OCI-LY1 (cell line): ENCODE data around the gene PVR.
"Not testable (repeated sequence)": the region's sequence is repeated elsewhere in the genome, so short reads cannot be mapped to it uniquely, and the experiment has no call there.

Source experiments
- H2AFZ ChIP-seq: fragments of 200-600 bp; sonication (generic), shearing (Covaris generic); 2 replicates; pipeline ENCODE4 v1.6.0; 2014; ENCODE audit warnings: antibody characterized with exemption, mild to moderate bottlenecking, low read length
- H3F3A ChIP-seq: fragments of 200-600 bp; sonication (generic), shearing (Covaris generic); 2 replicates; pipeline ENCODE4 v1.6.0; 2014; ENCODE audit warnings: mild to moderate bottlenecking, antibody characterized with exemption, low read length, moderate library complexity; ENCODE audit not compliant: insufficient read depth
- H3K27ac ChIP-seq: fragments of 200-600 bp; sonication (generic); 2 replicates; pipeline ENCODE4 v1.5.1; 2014; ENCODE audit warnings: low read length, mixed run types, mild to moderate bottlenecking, low read depth; ENCODE audit not compliant: poor library complexity, severe bottlenecking
- H3K27me3 ChIP-seq: fragments of 200-600 bp; sonication (generic); 2 replicates; pipeline ENCODE4 v1.6.0; 2014; ENCODE audit warnings: antibody characterized with exemption, mild to moderate bottlenecking, low read length, moderate library complexity; ENCODE audit not compliant: insufficient read depth
- H3K36me3 ChIP-seq: fragments of 200-600 bp; sonication (generic); 2 replicates; pipeline ENCODE4 v1.6.1; 2014; ENCODE audit warnings: mild to moderate bottlenecking, antibody characterized with exemption, low read length, moderate library complexity, mixed read lengths; ENCODE audit not compliant: insufficient read depth
- H3K4me1 ChIP-seq: fragments of 200-600 bp; sonication (generic); 2 replicates; pipeline ENCODE4 v1.5.1; 2014; ENCODE audit warnings: mild to moderate bottlenecking, low read length, moderate library complexity; ENCODE audit not compliant: insufficient read depth, severe bottlenecking
- H3K4me2 ChIP-seq: fragments of 200-600 bp; sonication (generic), shearing (Covaris generic); 2 replicates; pipeline ENCODE4 v1.6.1; 2014; ENCODE audit warnings: low read length
- H3K4me3 ChIP-seq: fragments of 200-600 bp; sonication (generic); 2 replicates; pipeline ENCODE4 v1.5.1; 2014; ENCODE audit warnings: low read length, low read depth, mild to moderate bottlenecking, mixed read lengths; ENCODE audit not compliant: poor library complexity, severe bottlenecking
- H3K79me2 ChIP-seq: fragments of 200-600 bp; shearing (Covaris generic); 2 replicates; pipeline ENCODE4 v1.6.1; 2016; ENCODE audit warnings: mixed run types, low read length, mixed read lengths; ENCODE audit not compliant: insufficient read depth
- H3K9ac ChIP-seq: fragments of 200-600 bp; sonication (generic), shearing (Covaris generic); 2 replicates; pipeline ENCODE4 v1.6.1; 2014; ENCODE audit warnings: mild to moderate bottlenecking, low read length, mixed read lengths
- H3K9me2 ChIP-seq: fragments of 200-600 bp; sonication (generic), shearing (Covaris generic); 2 replicates; pipeline ENCODE4 v1.6.1; 2014; ENCODE audit warnings: low read depth, mild to moderate bottlenecking, low read length, mixed read lengths
- H3K9me3 ChIP-seq: fragments of 200-600 bp; shearing (Covaris generic); 2 replicates; pipeline ENCODE4 v1.6.1; 2014; ENCODE audit warnings: low read length, mixed read lengths
- H4K20me1 ChIP-seq: fragments of 200-600 bp; sonication (generic), shearing (Covaris generic); 2 replicates; pipeline ENCODE4 v1.6.0; 2016; ENCODE audit warnings: mild to moderate bottlenecking, low read length; ENCODE audit not compliant: insufficient read depth
- EZH2 ChIP-seq: fragments of 200-600 bp; sonication (generic), shearing (Covaris generic); IDR thresholded peaks from 2 replicates; pipeline ENCODE4 v1.8.0; 2017; ENCODE audit warnings: borderline replicate concordance, mixed run types, mild to moderate bottlenecking, antibody characterized with exemption, low read length, moderate library complexity, mixed read lengths
- TF ChIP-seq, protein P1 (sequence below): fragments of 200-600 bp; sonication (generic), shearing (Covaris generic); IDR thresholded peaks from 2 replicates; pipeline ENCODE4 v1.5.1; 2017; ENCODE audit warnings: mild to moderate bottlenecking, antibody characterized with exemption, low read length, moderate library complexity, mixed read lengths

The PVR gene

DNA sequence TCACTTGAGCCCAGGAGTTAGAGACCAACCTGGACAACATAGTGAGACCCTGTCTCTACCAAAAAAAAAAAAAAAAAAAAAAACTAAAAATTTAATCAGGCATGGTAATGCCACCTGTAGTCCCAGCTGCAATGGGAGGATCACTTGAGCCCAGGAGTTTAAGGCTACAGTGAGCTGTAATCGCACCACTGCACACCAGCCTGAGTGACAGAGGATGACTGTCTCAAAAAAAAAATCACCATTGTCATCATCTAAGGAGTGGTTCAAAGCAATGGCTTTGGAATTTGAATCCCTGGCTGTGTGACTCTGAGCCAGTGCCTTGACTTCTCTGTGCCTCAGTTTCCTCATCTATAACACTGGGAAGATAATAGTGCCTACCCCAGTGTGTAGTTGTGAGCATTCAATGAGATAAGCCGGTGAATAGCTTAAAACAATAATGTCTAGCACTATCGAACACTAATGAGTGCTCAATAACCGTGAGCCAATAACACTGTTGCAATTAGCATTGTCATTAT, 18.8 kb upstream of the PVR start:
- no peak overlapping the region for H2AFZ ChIP-seq
- H3K4me1 ChIP-seq: no peaks in the 10 kb centered on the region
- no peak overlapping the region for H3K4me2 ChIP-seq
- no peaks in the 10 kb centered on the region for H3K9me3 ChIP-seq
- no peaks in the 10 kb centered on the region for H3K79me2 ChIP-seq
- no peaks in the 10 kb centered on the region for H3K27me3 ChIP-seq
- no peak for TF ChIP-seq EZH2
- TF ChIP-seq, protein P1, sequence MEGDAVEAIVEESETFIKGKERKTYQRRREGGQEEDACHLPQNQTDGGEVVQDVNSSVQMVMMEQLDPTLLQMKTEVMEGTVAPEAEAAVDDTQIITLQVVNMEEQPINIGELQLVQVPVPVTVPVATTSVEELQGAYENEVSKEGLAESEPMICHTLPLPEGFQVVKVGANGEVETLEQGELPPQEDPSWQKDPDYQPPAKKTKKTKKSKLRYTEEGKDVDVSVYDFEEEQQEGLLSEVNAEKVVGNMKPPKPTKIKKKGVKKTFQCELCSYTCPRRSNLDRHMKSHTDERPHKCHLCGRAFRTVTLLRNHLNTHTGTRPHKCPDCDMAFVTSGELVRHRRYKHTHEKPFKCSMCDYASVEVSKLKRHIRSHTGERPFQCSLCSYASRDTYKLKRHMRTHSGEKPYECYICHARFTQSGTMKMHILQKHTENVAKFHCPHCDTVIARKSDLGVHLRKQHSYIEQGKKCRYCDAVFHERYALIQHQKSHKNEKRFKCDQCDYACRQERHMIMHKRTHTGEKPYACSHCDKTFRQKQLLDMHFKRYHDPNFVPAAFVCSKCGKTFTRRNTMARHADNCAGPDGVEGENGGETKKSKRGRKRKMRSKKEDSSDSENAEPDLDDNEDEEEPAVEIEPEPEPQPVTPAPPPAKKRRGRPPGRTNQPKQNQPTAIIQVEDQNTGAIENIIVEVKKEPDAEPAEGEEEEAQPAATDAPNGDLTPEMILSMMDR: no peak
- H3K9me2 ChIP-seq: no peaks in the 10 kb centered on the region
- no peaks in the 10 kb centered on the region for H4K20me1 ChIP-seq
- no peak overlapping the region for H3K4me3 ChIP-seq
- no peaks in the 10 kb centered on the region for H3K36me3 ChIP-seq
- H3K27ac ChIP-seq: no peak overlapping the region
- no peak overlapping the region for H3K9ac ChIP-seq
- H3F3A ChIP-seq: no peaks in the 10 kb centered on the region

DNA sequence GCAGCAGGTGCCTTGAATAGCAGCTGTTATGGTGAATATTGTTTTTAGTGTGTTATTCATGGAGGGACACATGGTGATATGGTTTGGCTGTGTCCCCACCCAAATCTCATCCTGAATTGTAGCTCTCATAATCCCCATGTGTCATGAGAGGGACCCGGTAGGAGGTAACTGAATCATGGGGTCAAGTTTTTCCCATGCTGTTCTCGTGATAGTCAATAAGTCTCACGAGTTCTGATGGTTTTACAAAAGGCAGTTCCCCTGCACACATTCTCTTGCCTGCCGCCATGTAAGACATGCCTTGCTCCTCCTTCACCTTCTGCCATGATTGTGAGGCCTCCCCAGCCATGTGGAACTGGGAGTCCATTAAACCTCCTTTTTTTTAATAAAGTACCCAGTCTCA, 18.1 kb upstream of the PVR start:
- H3K4me3 ChIP-seq, H3K4me2 ChIP-seq, H3F3A ChIP-seq, H3K9me3 ChIP-seq, H3K9me2 ChIP-seq, H3K4me1 ChIP-seq, H2AFZ ChIP-seq, H3K27ac ChIP-seq, H3K36me3 ChIP-seq, H3K9ac ChIP-seq, H3K79me2 ChIP-seq, H3K27me3 ChIP-seq, H4K20me1 ChIP-seq: not testable (repeated sequence)

DNA sequence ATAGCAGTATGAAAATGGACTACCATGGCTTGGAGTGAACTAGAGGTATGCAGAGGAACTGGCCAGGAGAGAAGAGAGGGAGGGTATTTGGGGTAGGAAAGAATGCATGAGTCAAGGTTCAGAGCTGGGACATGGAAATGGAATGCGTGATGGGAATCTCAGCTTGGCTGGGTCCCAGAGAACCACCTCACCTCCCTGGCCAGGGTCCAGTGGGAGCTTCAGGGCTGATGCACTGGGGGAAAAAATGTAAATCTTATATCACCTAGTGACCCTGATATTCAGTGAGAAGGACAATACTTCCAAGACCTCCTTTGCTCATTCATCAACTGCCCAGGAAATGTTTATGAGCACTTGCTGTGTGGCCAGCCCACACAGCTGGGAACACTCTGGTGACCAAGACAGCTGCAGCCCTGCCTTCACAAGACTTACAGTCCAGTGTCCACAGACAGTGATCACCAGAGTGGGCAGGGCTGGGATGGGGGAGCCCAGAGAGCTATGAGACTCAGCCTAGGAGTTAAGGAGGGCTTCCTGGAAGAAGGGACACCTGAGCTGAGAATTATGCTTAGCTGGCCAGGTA, 17.6 kb upstream of the PVR start:
- no peaks in the 10 kb centered on the region for H3F3A ChIP-seq
- no peaks in the 10 kb centered on the region for H3K27me3 ChIP-seq
- H3K9ac ChIP-seq: no peak overlapping the region
- H3K4me3 ChIP-seq: no peak overlapping the region
- H3K27ac ChIP-seq: no peak overlapping the region
- no peaks in the 10 kb centered on the region for H3K9me3 ChIP-seq
- no peaks in the 10 kb centered on the region for H3K9me2 ChIP-seq
- H3K4me2 ChIP-seq: no peak overlapping the region
- H2AFZ ChIP-seq: no peak overlapping the region
- TF ChIP-seq EZH2: no peak
- TF ChIP-seq, protein P1: no peak
- H3K36me3 ChIP-seq: no peaks in the 10 kb centered on the region
- H3K4me1 ChIP-seq: no peaks in the 10 kb centered on the region
- H3K79me2 ChIP-seq: no peaks in the 10 kb centered on the region
- H4K20me1 ChIP-seq: no peaks in the 10 kb centered on the region

DNA sequence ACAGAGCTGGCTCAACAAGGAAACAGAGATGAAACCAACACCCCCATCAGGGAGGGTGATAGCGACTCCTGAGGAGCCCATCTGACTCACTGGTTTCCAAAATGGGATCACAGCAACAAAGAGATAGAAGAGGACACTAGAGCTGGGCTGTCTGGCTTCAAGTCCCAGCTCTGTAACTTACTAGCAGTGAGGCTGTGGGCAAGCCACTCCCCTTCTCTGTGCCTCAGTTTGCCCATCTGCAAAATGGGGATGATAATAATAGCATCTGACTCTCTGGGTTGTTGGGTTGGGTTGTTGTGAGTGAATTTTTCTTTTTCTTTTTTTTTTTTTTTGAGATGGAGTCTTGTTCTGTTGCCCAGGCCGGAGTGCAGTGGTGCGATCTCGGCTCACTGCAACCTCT, 16.1 kb upstream of the PVR start:
- H3K36me3 ChIP-seq: no peaks in the 10 kb centered on the region
- no peaks in the 10 kb centered on the region for H4K20me1 ChIP-seq
- no peak overlapping the region for H3K9ac ChIP-seq
- no peaks in the 10 kb centered on the region for H3K9me3 ChIP-seq
- no peak overlapping the region for H3K4me3 ChIP-seq
- no peak overlapping the region for H3K4me2 ChIP-seq
- no peaks in the 10 kb centered on the region for H3K4me1 ChIP-seq
- no peak overlapping the region for H2AFZ ChIP-seq
- TF ChIP-seq EZH2: no peak
- TF ChIP-seq, protein P1: no peak
- no peaks in the 10 kb centered on the region for H3K9me2 ChIP-seq
- H3F3A ChIP-seq: no peaks in the 10 kb centered on the region
- no peaks in the 10 kb centered on the region for H3K27me3 ChIP-seq
- no peaks in the 10 kb centered on the region for H3K79me2 ChIP-seq
- H3K27ac ChIP-seq: no peak overlapping the region
